HepG2 (cell line): ENCODE data around the gene ATP8B2. TPM values are rescaled to one million over a fixed set of nuclear protein-coding genes. Genes with fewer than 3 reads are reported as not detected.

Experiments
- DRAP1 ChIP-seq: IDR thresholded peaks from 2 replicates; pipeline ENCODE4 v1.6.1; 2016; ENCODE audit warnings: missing genetic modification reagents, missing compliant biosample characterization
- ETV5 ChIP-seq: IDR thresholded peaks from 2 replicates; pipeline ENCODE4 v1.6.1; 2018; ENCODE audit warnings: missing biosample characterization, missing genetic modification reagents, inconsistent platforms, borderline replicate concordance
- FOSL2 ChIP-seq: sonication (generic); formaldehyde crosslinking; IDR thresholded peaks from 2 replicates; pipeline ENCODE4 v1.4.0; 2020; ENCODE audit warnings: missing genetic modification reagents
- HMGXB3 ChIP-seq: sonication (generic); formaldehyde crosslinking; IDR thresholded peaks from 2 replicates; pipeline ENCODE4 v1.4.0; 2020; ENCODE audit warnings: missing genetic modification reagents, borderline replicate concordance
- MIXL1 ChIP-seq: IDR thresholded peaks from 2 replicates; pipeline ENCODE4 v1.6.1; 2016
- NFAT5 ChIP-seq: sonication (generic); formaldehyde crosslinking; IDR thresholded peaks from 2 replicates; pipeline ENCODE4 v1.4.0; 2020; ENCODE audit warnings: missing genetic modification reagents
- SKI ChIP-seq: fragments of 450-650 bp; IDR thresholded peaks from one replicate; pipeline ENCODE4 v1.6.1; 2018; ENCODE audit warnings: mild to moderate bottlenecking; ENCODE audit not compliant: partially characterized antibody
- THYN1 ChIP-seq: sonication (generic); formaldehyde crosslinking; IDR thresholded peaks from 2 replicates; pipeline ENCODE4 v1.8.1; 2023; ENCODE audit warnings: low read depth, mild to moderate bottlenecking, moderate library complexity, missing genetic modification reagents, borderline replicate concordance
- ZKSCAN5 ChIP-seq: sonication (generic); formaldehyde crosslinking; IDR thresholded peaks from 2 replicates; pipeline ENCODE4 v1.5.1; 2020; ENCODE audit warnings: mild to moderate bottlenecking, missing genetic modification reagents
- ZNF33A ChIP-seq: sonication (generic); formaldehyde crosslinking; IDR thresholded peaks from 2 replicates; pipeline ENCODE4 v1.5.1; 2020; ENCODE audit warnings: missing genetic modification reagents, mild to moderate bottlenecking, moderate library complexity, borderline replicate concordance
- ZNF34 ChIP-seq: sonication (generic); formaldehyde crosslinking; IDR thresholded peaks from 2 replicates; pipeline ENCODE4 v1.4.0; 2020; ENCODE audit warnings: mild to moderate bottlenecking, missing genetic modification reagents, borderline replicate concordance
- ZNF460 ChIP-seq: sonication (generic); formaldehyde crosslinking; IDR thresholded peaks from 2 replicates; pipeline ENCODE4 v1.5.1; 2020; ENCODE audit warnings: missing genetic modification reagents, mild to moderate bottlenecking, borderline replicate concordance
- ZNF468 ChIP-seq: sonication (generic); formaldehyde crosslinking; IDR thresholded peaks from 2 replicates; pipeline ENCODE4 v1.8.0; 2022; ENCODE audit warnings: mild to moderate bottlenecking, moderate library complexity, missing genetic modification reagents
- ZNF614 ChIP-seq: IDR thresholded peaks from 2 replicates; pipeline ENCODE4 v1.6.1; 2018; ENCODE audit warnings: missing biosample characterization, missing genetic modification reagents, inconsistent platforms, borderline replicate concordance
- ZNF766 ChIP-seq: sonication (generic); formaldehyde crosslinking; IDR thresholded peaks from 2 replicates; pipeline ENCODE4 v1.5.0; 2020; ENCODE audit warnings: missing genetic modification reagents, borderline replicate concordance
- ZNF776 ChIP-seq: sonication (generic); formaldehyde crosslinking; IDR thresholded peaks from 2 replicates; pipeline ENCODE4 v1.4.0; 2020; ENCODE audit warnings: mild to moderate bottlenecking, missing genetic modification reagents
- ZNF891 ChIP-seq: sonication (generic); formaldehyde crosslinking; IDR thresholded peaks from 2 replicates; pipeline ENCODE4 v1.5.0; 2020; ENCODE audit warnings: mild to moderate bottlenecking, missing genetic modification reagents
- ZSCAN30 ChIP-seq: sonication (generic); formaldehyde crosslinking; IDR thresholded peaks from 2 replicates; pipeline ENCODE4 v1.5.0; 2020; ENCODE audit warnings: mild to moderate bottlenecking, missing genetic modification reagents
- ZSCAN9 ChIP-seq: IDR thresholded peaks from 2 replicates; pipeline ENCODE4 v1.6.1; 2016; ENCODE audit warnings: borderline replicate concordance
- polyA plus RNA-seq, 8 experiments: library from polyadenylated mRNA; depleted of rRNA in 3 of 8; stranded (reverse) in 7 of 8; unstranded in 1 of 8; fragments of >200 nt; fragmentation: Illumina TruSeq in 4 of 8; extraction: Trizol in 4 of 8; gene quantifications; 2 replicates each; pipeline versions ENCODE4 v1.2.1 to v1.2.3, GENCODE V29; 2011 to 2016; ENCODE audit warnings: low read depth in 4 of 8, missing spikeins in 1 of 8, mixed read lengths in 1 of 8; ENCODE audit not compliant: insufficient read depth in 1 of 8
- total RNA-seq, 5 experiments: library from RNA; depleted of rRNA; stranded (reverse); fragments of >200 nt; fragmentation: Illumina TruSeq; extraction: Trizol; gene quantifications; 2 replicates each; pipeline ENCODE4 v1.2.3, GENCODE V29; 2016; ENCODE audit warnings: low read depth in 1 of 5

Gene ATP8B2
- total and polyA plus RNA-seq, 2 of the 13 experiments (the other 11 are each of a cell fraction or from before 2014, with no cell fraction given): 20.4 to 39.3 TPM

- TF ChIP-seq NFAT5 (CRISPR knock-in tag) (no peak), DRAP1 (no peak), ZNF766 (CRISPR knock-in tag) (no peak), ZNF460 (CRISPR knock-in tag) (no peak), THYN1 (CRISPR knock-in tag) (no peak), ZNF776 (CRISPR knock-in tag) (no peak), FOSL2 (CRISPR knock-in tag) (peak; percentile 28; the same call in 1 of the 2 replicates), ZNF468 (CRISPR knock-in tag) (no peak), ZNF614 (CRISPR knock-in tag) (no peak; the same call in 1 of the 2 replicates), ZNF33A (no peak), ZNF891 (0 out of 2 replicates have a peak, but pooled peaks have one; percentile 45), MIXL1 (no peak), ZNF34 (CRISPR knock-in tag) (0 out of 2 replicates have a peak, but pooled peaks have one; percentile 53), ZSCAN9 (CRISPR knock-in tag) (0 out of 2 replicates have a peak, but pooled peaks have one; percentile 21), ZKSCAN5 (no peak), SKI (no peak), HMGXB3 (no peak), ETV5 (peak; percentile 68), ZSCAN30 (no peak)
These were observed 9.8 kb downstream of the ATP8B2 start (continued) for GRCh38 chr1:154335025-154335714.
